Measurements from ENCODE around the gene TADA2A.

TADA2A gene, protein sequence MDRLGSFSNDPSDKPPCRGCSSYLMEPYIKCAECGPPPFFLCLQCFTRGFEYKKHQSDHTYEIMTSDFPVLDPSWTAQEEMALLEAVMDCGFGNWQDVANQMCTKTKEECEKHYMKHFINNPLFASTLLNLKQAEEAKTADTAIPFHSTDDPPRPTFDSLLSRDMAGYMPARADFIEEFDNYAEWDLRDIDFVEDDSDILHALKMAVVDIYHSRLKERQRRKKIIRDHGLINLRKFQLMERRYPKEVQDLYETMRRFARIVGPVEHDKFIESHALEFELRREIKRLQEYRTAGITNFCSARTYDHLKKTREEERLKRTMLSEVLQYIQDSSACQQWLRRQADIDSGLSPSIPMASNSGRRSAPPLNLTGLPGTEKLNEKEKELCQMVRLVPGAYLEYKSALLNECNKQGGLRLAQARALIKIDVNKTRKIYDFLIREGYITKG

GRCh38 chr17:37406635-37407461, at the start of gene TADA2A, which contains the start of gene ACACA:
TADA2A (plus strand) TSS chr17:37406886; CDS start chr17:37411366, 4,480 bp downstream.
ACACA (minus strand) TSS chr17:37406836; CDS start chr17:37406299, 537 bp downstream.
- peak within 1 kb of the TSS; percentile 59 to 91 (median 78) for H3K4me3 ChIP-seq

GRCh38 chr17:37358098-37358829, 48.4 kb upstream of the TADA2A start:
- Histone ChIP-seq H3K4me3 (peak overlapping the region; percentile 51 to 95 (median 82)), H3K27ac (peak overlapping the region; percentile 52 to 94 (median 85))

More at GRCh38 chr17:37406635-37407461, at the start of gene TADA2A, which contains the start of gene ACACA:
- peak within 1 kb of the TSS; percentile 79 to 97 (median 94) for H3K27ac ChIP-seq

GRCh38 chr17:37358830-37359681, 47.6 kb upstream of the TADA2A start:
- Histone ChIP-seq H3K4me3 (peak overlapping the region; percentile 51 to 95 (median 82)), H3K27ac (peak overlapping the region; percentile 52 to 94 (median 85))

DNA sequence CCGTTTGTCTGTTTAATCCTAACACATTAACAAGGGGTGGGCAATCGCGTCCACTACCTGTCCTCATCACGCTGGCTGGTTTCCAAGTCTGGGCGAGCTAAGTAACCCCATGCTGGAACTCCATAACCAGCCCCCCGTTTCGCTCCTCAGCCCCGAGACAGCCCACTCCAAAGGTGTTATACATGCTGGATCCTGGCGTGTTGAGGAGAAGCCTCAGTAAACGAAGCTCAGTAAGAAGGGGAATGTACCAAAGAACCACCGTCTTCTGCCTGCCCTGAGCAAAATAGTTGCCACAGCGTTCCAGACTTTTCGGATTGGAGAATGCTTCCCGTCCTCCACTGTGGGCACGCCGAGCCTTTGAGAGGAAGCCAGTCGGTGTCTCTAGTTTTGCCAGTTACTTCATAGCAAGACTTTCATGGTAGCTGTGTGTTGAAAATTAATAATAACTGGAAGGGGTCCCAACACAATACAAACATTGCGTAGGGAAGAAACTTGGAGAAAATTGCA, 47.0 kb upstream of the TADA2A start:
- peak overlapping the region; percentile 51 to 95 (median 82) for H3K4me3 ChIP-seq

GRCh38 chr17:37360632-37361031, 46.1 kb upstream of the TADA2A start:
- Histone ChIP-seq H3K27ac (peak overlapping the region in 11 of 21 experiments; percentile 4 to 90 (median 82)), H3K4me3 (no peak overlapping the region)

More for the DNA sequence above, 47.0 kb upstream of the TADA2A start:
- peak overlapping the region in 20 of 21 experiments; percentile 57 to 94 (median 86) for H3K27ac ChIP-seq

GRCh38 chr17:37361543-37361942, 45.1 kb upstream of the TADA2A start:
- H3K27ac ChIP-seq = peak overlapping the region in 15 of 21 experiments; percentile 0 to 88 (median 46)

DNA sequence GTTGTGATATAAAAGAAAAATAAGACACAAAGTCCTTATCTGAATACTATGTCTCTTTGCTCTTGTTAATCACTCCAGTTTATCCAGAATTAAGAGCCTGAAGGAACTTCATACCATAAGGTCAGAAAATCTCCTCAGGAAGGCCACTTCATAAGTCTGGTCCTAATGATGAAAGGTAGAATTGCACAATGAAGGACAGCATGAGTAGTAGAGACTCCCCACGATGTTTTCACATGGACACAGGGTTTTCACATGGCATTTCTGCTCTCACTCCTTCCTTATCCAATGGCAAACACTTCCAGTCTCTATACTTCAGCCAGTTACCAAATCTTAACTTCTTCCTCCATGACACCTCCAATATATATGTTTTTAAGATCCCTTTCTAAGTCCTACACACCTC, 41.1 kb upstream of the TADA2A start:
- H3K4me3 ChIP-seq = no peak overlapping the region
- H3K27ac ChIP-seq = no peak overlapping the region

More at GRCh38 chr17:37361543-37361942, 45.1 kb upstream of the TADA2A start:
- no peak overlapping the region for H3K4me3 ChIP-seq

- H3K27ac ChIP-seq = no peak overlapping the region
Measured at GRCh38 chr17:37368577-37368976, 38.1 kb upstream of the TADA2A start.

GRCh38 chr17:37373530-37374159, 33.0 kb upstream of the TADA2A start:
- no peak overlapping the region for H3K27ac ChIP-seq
- no peak overlapping the region for H3K4me3 ChIP-seq

More at GRCh38 chr17:37368577-37368976, 38.1 kb upstream of the TADA2A start:
- H3K4me3 ChIP-seq = no peak overlapping the region

DNA sequence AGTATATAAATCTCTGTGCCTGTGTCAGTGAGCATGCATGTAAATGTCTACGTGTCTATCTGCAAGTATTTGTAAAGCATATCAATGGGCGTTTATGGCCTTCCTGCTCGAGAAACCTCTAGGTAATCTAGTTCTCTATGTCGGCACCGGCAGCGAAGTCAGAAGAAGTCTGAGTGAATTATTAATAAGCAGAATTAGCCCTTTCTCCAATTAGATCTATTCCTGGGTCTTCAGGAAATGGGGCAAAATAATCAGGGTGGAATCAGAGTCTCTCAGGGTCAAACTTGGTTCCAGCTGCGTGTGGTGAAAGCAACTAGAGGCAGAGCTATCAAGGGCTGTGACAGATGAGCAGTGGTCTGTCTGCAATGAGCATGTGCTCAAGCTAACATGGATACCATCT, 31.0 kb upstream of the TADA2A start, which contains the start of gene C17orf78:
Gene C17orf78 (plus strand): TSS at position 280 of the 400 bp plus-strand sequence. CDS start 108 bp downstream, at position 388.
- Histone ChIP-seq H3K27ac (no peak within 1 kb of the TSS), H3K4me3 (no peak within 1 kb of the TSS)

DNA sequence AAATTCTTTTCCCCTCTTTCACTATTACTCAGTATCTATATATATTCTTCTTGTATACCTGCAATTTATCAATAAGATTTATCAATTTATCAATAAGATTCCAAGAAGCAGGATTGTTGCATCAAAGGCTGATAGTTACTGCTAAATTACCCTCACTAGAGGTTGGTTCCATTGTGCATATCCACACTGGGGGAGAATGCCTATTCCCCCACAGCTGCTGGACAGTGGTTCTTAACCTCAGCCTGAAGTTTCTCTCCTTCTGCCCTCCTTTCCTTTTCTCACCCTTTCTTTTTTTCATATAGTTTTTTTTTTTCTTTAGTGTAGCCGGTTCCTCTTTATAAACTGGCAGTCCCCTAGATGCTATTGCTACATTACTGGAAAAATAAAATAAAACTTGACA, 24.6 kb upstream of the TADA2A start:
- no peak overlapping the region for H3K27ac ChIP-seq
- H3K4me3 ChIP-seq = no peak overlapping the region

- H3K27ac ChIP-seq = no peak overlapping the region
Measured at GRCh38 chr17:37384560-37385149, 22.0 kb upstream of the TADA2A start.

DNA sequence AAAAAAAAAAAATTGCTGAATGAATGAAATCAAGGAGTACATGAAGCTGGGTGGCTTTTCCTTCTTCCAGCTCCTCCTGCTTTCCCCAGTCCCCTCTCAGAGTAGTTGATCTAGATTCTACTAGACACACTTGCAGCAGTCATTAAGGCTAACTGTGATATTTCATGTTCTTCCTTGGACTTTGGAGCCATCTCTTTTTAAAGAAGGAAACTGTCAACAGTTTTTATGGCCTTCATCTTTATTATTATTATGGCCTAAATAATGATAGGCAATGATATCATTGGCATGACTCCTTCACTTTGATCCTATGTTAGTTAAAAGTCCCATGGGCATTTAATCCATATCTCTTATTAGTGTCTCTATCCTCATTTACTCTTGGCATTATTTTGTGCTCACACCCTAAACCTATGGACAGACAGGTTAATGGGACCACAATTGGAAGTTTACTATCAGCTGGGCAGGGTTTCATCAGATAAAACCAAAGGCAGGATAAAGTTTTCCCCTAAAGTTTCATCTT, 21.2 kb upstream of the TADA2A start:
- Histone ChIP-seq H3K4me3 (no peak overlapping the region), H3K27ac (no peak overlapping the region)

More at GRCh38 chr17:37384560-37385149, 22.0 kb upstream of the TADA2A start:
- no peak overlapping the region for H3K4me3 ChIP-seq

DNA sequence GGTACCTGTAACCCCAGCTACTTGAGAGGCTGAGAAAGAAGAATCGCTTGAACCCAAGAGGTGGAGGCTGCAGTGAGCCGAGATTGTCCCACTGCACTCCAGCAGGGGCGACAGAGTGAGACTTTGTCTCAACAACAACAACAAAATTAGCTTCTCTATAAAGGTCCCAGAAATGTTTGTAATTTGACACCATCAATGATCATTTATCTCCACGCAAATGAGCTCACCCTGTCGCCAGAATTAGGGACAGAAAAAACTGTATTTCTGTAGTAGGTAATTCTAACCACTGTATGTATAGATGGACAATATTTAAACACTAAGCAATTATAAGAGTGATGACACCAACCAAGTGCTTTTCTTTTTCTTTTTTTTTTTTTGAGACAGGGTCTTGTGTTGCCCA, 20.2 kb upstream of the TADA2A start:
- H3K27ac ChIP-seq = no peak overlapping the region
- no peak overlapping the region for H3K4me3 ChIP-seq

DNA sequence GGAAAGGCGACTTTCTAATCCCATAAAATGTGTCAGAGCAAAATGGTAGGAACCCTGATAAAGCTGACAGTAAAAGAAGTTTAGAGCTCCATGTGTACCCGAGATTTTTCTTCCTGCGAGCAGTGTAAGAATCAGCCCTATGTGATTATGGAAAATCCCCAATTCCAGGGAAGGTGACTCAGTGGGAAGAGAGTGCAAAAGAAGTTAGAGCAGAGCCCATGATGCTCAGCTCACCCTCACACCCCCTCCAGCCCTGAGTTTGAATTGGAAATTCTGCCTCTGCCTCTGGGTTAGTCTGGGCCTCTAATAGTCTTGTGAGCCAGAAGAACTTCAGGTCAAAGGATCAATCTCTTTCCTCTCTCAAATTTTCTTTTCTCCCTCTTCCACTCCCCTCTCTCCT, 18.4 kb upstream of the TADA2A start:
- H3K27ac ChIP-seq = no peak overlapping the region
- H3K4me3 ChIP-seq = no peak overlapping the region

GRCh38 chr17:37389160-37389559, 17.5 kb upstream of the TADA2A start:
- Histone ChIP-seq H3K27ac (peak overlapping the region in 1 of 21 experiments; percentile 5), H3K4me3 (no peak overlapping the region)

GRCh38 chr17:37391146-37391545, 15.5 kb upstream of the TADA2A start:
- Histone ChIP-seq H3K27ac (no peak overlapping the region), H3K4me3 (no peak overlapping the region)

All from skin epidermis (tissue), 12 donors.